HepG2 (cell line): Measurements from ENCODE around the gene IFT27. TPM values are rescaled to one million over a fixed set of nuclear protein-coding genes. Genes with fewer than 3 reads are reported as not detected.

ENCODE experiments used
- ATAC-seq: fragments of 200-7000 bp; cut with Tn5 transposase; 3 replicates; pipeline ENCODE4 v1.9.1; 2020; ENCODE audit warnings: mild to moderate bottlenecking, moderate library complexity
- BruUV-seq: library from RNA; stranded (reverse); fragments of 400-500 nt; replicated peaks from 2 replicates; lab custom pipeline; 2021; lab: Mats Ljungman, UMichigan
- CTCF ChIA-PET: fragments of 300-600 bp; formaldehyde crosslinking; extraction: SDS; loops from one replicate; lab custom pipeline; 2021; ENCODE audit warnings: low total read pairs, inconsistent platforms, low intra/inter-chr PET ratio; lab: Yijun Ruan, JAX
- POLR2A ChIA-PET: fragments of 350-600 bp; sonication (Branson Sonifier 250); formaldehyde crosslinking; loops from one replicate; lab custom pipeline; 2020; ENCODE audit warnings: antibody characterized with exemption, inconsistent platforms; lab: Yijun Ruan, JAX
- DNase-seq: peaks from one replicate; pipeline ENCODE4 v3.0.0-alpha.2; 2015; ENCODE audit warnings: low spot score
- FAIRE-seq: peaks from 3 replicates; lab custom pipeline; 2011; peaks lifted over from hg19 to GRCh38; lab: Jason Lieb, UNC
- H2AFZ ChIP-seq: one replicate; pipeline ENCODE4 v1.6.1; 2011; ENCODE audit warnings: low read length, inconsistent platforms
- H3K27ac ChIP-seq: fragments of 300-600 bp; 3 replicates; pipeline ENCODE4 v1.8.0; 2011; ENCODE audit warnings: mixed run types, mild to moderate bottlenecking, mixed read lengths, low read length, inconsistent platforms; ENCODE audit not compliant: insufficient read depth; ENCODE audit errors: extremely low read length
- H3K27me3 ChIP-seq, 2 experiments: fragments of 200-600 bp in 1 of 2; 2 replicates in 1 of 2; 3 replicates in 1 of 2; pipeline versions ENCODE4 v1.6.0 to v1.8.0; 2011; ENCODE audit warnings: low read length in 2 of 2, mild to moderate bottlenecking in 2 of 2, moderate library complexity in 2 of 2, inconsistent platforms in 1 of 2; ENCODE audit not compliant: insufficient read depth in 2 of 2, control insufficient read depth in 1 of 2
- H3K36me3 ChIP-seq, 2 experiments: fragments of 200-600 bp in 1 of 2; replicated peaks in 1 of 2; 2 replicates in 1 of 2; 3 replicates in 1 of 2; pipeline versions ENCODE4 v1.5.1 to v1.8.0; 2011; ENCODE audit warnings: low read length in 2 of 2, inconsistent platforms in 1 of 2; ENCODE audit not compliant: insufficient read depth in 2 of 2, control insufficient read depth in 1 of 2
- H3K4me1 ChIP-seq: 2 replicates; pipeline ENCODE4 v1.5.1; 2012; ENCODE audit warnings: low read length, inconsistent platforms; ENCODE audit not compliant: insufficient read depth
- H3K4me2 ChIP-seq: 2 replicates; pipeline ENCODE4 v1.6.0; 2011; ENCODE audit warnings: low read depth, low read length, inconsistent platforms
- H3K4me3 ChIP-seq, 3 experiments: fragments of 200-600 bp in 1 of 3; sonication (generic), shearing (Covaris generic) in 1 of 3; replicated peaks in 1 of 3; 2 replicates each; pipeline ENCODE4 v1.5.1; 2011 to 2016; ENCODE audit warnings: low read length in 3 of 3, inconsistent platforms in 2 of 3, low read depth in 2 of 3, mild to moderate bottlenecking in 2 of 3, control low read depth in 1 of 3, mixed read lengths in 1 of 3; ENCODE audit not compliant: insufficient read depth in 1 of 3
- H3K79me2 ChIP-seq: one replicate; pipeline ENCODE4 v1.6.1; 2011; ENCODE audit warnings: low read length, inconsistent platforms; ENCODE audit not compliant: insufficient read depth
- H3K9ac ChIP-seq: 2 replicates; pipeline ENCODE4 v1.6.0; 2011; ENCODE audit warnings: mild to moderate bottlenecking, low read depth, low read length, inconsistent platforms; ENCODE audit not compliant: insufficient read depth
- H3K9me3 ChIP-seq: 2 replicates; pipeline ENCODE4 v1.5.1; 2012; ENCODE audit warnings: mild to moderate bottlenecking, low read length
- H4K20me1 ChIP-seq: 2 replicates; pipeline ENCODE4 v1.6.0; 2011; ENCODE audit warnings: inconsistent platforms, mild to moderate bottlenecking, low read length, moderate library complexity; ENCODE audit not compliant: insufficient read depth
- AGO1 ChIP-seq: fragments of 200-400 bp; formaldehyde crosslinking; IDR thresholded peaks from 2 replicates; pipeline ENCODE4 v1.6.1; 2017; ENCODE audit warnings: mild to moderate bottlenecking, low read depth, low read length, moderate library complexity; ENCODE audit not compliant: poor library complexity, severe bottlenecking
- ATF3 ChIP-seq: sonication (generic); formaldehyde crosslinking; IDR thresholded peaks from 2 replicates; pipeline ENCODE4 v1.4.0; 2020; ENCODE audit warnings: missing genetic modification reagents
- CTCF ChIP-seq: sonication (generic); formaldehyde crosslinking; IDR thresholded peaks from 2 replicates; pipeline ENCODE4 v1.5.0; 2020; ENCODE audit warnings: mild to moderate bottlenecking, missing genetic modification reagents, moderate library complexity
- ELF3 ChIP-seq: IDR thresholded peaks from 2 replicates; pipeline ENCODE4 v1.6.1; 2016; ENCODE audit warnings: missing genetic modification reagents, missing compliant biosample characterization
- HBP1 ChIP-seq: IDR thresholded peaks from 2 replicates; pipeline ENCODE4 v1.6.1; 2016; ENCODE audit warnings: low read depth, control low read depth
- NCOA5 ChIP-seq: sonication (generic); formaldehyde crosslinking; IDR thresholded peaks from 2 replicates; pipeline ENCODE4 v1.4.0; 2020; ENCODE audit warnings: missing genetic modification reagents
- NRL ChIP-seq: sonication (generic); formaldehyde crosslinking; IDR thresholded peaks from 2 replicates; pipeline ENCODE4 v1.5.0; 2020; ENCODE audit warnings: missing genetic modification reagents, mild to moderate bottlenecking, moderate library complexity, borderline replicate concordance
- PAF1 ChIP-seq: IDR thresholded peaks from 2 replicates; pipeline ENCODE4 v1.6.1; 2016; ENCODE audit warnings: missing genetic modification reagents, missing compliant biosample characterization
- SMARCE1 ChIP-seq: fragments of 450-650 bp; IDR thresholded peaks from 2 replicates; pipeline ENCODE4 v1.6.1; 2017; ENCODE audit warnings: borderline replicate concordance
- ZBTB46 ChIP-seq: sonication (generic); formaldehyde crosslinking; IDR thresholded peaks from 2 replicates; pipeline ENCODE4 v1.4.0; 2020; ENCODE audit warnings: mild to moderate bottlenecking, missing genetic modification reagents, borderline replicate concordance
- ZFP82 ChIP-seq: sonication (generic); formaldehyde crosslinking; IDR thresholded peaks from 2 replicates; pipeline ENCODE4 v1.5.1; 2020; ENCODE audit warnings: mild to moderate bottlenecking, missing genetic modification reagents, borderline replicate concordance
- ZNF383 ChIP-seq: sonication (generic); formaldehyde crosslinking; IDR thresholded peaks from 2 replicates; pipeline ENCODE4 v1.4.0; 2020; ENCODE audit warnings: missing genetic modification reagents, mild to moderate bottlenecking, borderline replicate concordance
- ZNF546 ChIP-seq: sonication (generic); formaldehyde crosslinking; conservative IDR thresholded peaks from 2 replicates; pipeline ENCODE4 v1.8.1; 2023; ENCODE audit warnings: mild to moderate bottlenecking, missing genetic modification reagents
- ZNF614 ChIP-seq: IDR thresholded peaks from 2 replicates; pipeline ENCODE4 v1.6.1; 2018; ENCODE audit warnings: missing biosample characterization, missing genetic modification reagents, inconsistent platforms, borderline replicate concordance
- WGBS: methylation state at CpG from one replicate; pipeline ENCODE4 v1.1.6; 2017; ENCODE audit warnings: low lambda C conversion rate; 5-methylcytosine and 5-hydroxymethylcytosine counted together
- in situ Hi-C: cut with HindIII; loops from 2 replicates; pipeline ENCODE4 v1.10.0; 2017; ENCODE audit warnings: low pct_unique_long_range_greater_than_20kb; ENCODE audit not compliant: extremely low pct_ligation_motif_present
- intact Hi-C: fragments of 100-400 bp; cut with micrococcal nuclease; formaldehyde crosslinking; loops from one replicate; pipeline ENCODE4 v1.10.0; 2022; ENCODE audit not compliant: unreplicated experiment
- polyA plus RNA-seq, 8 experiments: library from polyadenylated mRNA; depleted of rRNA in 3 of 8; stranded (reverse) in 7 of 8; unstranded in 1 of 8; fragments of >200 nt; fragmentation: Illumina TruSeq in 4 of 8; extraction: Trizol in 4 of 8; gene quantifications; 2 replicates each; pipeline versions ENCODE4 v1.2.1 to v1.2.3, GENCODE V29; 2011 to 2016; ENCODE audit warnings: low read depth in 4 of 8, missing spikeins in 1 of 8, mixed read lengths in 1 of 8; ENCODE audit not compliant: insufficient read depth in 1 of 8
- total RNA-seq, 5 experiments: library from RNA; depleted of rRNA; stranded (reverse); fragments of >200 nt; fragmentation: Illumina TruSeq; extraction: Trizol; gene quantifications; 2 replicates each; pipeline ENCODE4 v1.2.3, GENCODE V29; 2016; ENCODE audit warnings: low read depth in 1 of 5
- TF ChIP-seq, protein P1 (sequence below): IDR thresholded peaks from 2 replicates; pipeline ENCODE4 v1.6.1; 2016; ENCODE audit warnings: low read depth

IFT27 gene
- total and polyA plus RNA-seq, 2 of the 13 experiments (the other 11 are each of a cell fraction or from before 2014, with no cell fraction given) = 0.25 to 0.33 TPM

GRCh38 chr22:36738416-36739020 is 37.4 kb downstream of the IFT27 start (continued):
- TF ChIP-seq, protein P1, sequence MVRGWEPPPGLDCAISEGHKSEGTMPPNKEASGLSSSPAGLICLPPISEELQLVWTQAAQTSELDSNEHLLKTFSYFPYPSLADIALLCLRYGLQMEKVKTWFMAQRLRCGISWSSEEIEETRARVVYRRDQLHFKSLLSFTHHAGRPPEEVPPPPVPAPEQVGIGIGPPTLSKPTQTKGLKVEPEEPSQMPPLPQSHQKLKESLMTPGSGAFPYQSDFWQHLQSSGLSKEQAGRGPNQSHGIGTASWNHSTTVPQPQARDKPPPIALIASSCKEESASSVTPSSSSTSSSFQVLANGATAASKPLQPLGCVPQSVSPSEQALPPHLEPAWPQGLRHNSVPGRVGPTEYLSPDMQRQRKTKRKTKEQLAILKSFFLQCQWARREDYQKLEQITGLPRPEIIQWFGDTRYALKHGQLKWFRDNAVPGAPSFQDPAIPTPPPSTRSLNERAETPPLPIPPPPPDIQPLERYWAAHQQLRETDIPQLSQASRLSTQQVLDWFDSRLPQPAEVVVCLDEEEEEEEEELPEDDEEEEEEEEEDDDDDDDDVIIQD (CRISPR knock-in tag) = no peak
- TF ChIP-seq NRL (no peak), AGO1 (no peak), ZNF546 (CRISPR knock-in tag) (no peak), SMARCE1 (no peak), ZBTB46 (CRISPR knock-in tag) (no peak)

DNA sequence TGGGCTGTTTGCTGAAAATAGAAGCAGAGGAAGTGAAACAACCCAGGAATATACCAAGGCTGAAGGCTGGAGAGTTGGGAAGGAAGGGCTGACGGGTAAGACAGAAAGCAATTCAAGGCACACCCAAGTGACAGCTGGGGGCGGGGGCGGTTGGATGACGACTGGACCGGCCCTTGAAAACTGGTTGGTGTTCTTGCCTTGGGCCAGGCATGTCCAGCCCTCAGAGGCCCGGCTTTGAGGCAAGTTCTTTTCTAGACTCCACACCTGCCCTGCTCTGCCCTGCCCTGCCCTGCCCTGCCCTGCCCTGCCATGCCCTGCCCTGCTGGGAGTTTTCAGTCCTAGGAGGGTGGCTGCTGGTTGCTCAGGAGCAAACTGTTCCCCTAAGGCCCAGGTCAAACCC is 38.1 kb downstream of the IFT27 start:
- Histone ChIP-seq H3K27ac (no peak overlapping the region), H3K4me2 (no peak overlapping the region), H3K79me2 (no peaks in the 10 kb centered on the region), H3K9ac (no peak overlapping the region), H3K36me3 (no peaks in the 10 kb centered on the region), H4K20me1 (no peaks in the 10 kb centered on the region), H3K9me3 (no peaks in the 10 kb centered on the region), H2AFZ (no peak overlapping the region), H3K4me1 (no peaks in the 10 kb centered on the region), H3K4me3 (no peak overlapping the region), H3K27me3 (peaks cover 0 to 4% of the 10 kb centered on the region in 2 experiments; a peak in 2 of 5 replicates)
- ChIA-PET CTCF (no interaction called here), POLR2A (no interaction called here)
- ATAC-seq = no peak
- no TSS peak for BruUV-seq
- in situ Hi-C loops (no loop called here), intact Hi-C loops (no loop called here)
- 10% methylated on average over 4 of the region's 6 CpGs for WGBS
- FAIRE-seq = no peak
- no peak for DNase-seq
- TF ChIP-seq PAF1 (CRISPR knock-in tag) (no peak), ZFP82 (CRISPR knock-in tag) (no peak), NCOA5 (CRISPR knock-in tag) (no peak), ZNF383 (CRISPR knock-in tag) (no peak), CTCF (no peak), ELF3 (CRISPR knock-in tag) (no peak), ZNF614 (CRISPR knock-in tag) (no peak), HBP1 (CRISPR knock-in tag) (no peak), ATF3 (no peak)
